ENCODE results near the gene AGPAT3. TPM values are rescaled to one million over a fixed set of nuclear protein-coding genes. Genes with fewer than 3 reads are reported as not detected.
A peak's percentile ranks its signal among the peaks of the same experiment; 100 is the strongest.

The AGPAT3 gene
- total and polyA plus RNA-seq, 7 experiments from 2014 or later = 11.4 to 121 (median 62.5) TPM

DNA sequence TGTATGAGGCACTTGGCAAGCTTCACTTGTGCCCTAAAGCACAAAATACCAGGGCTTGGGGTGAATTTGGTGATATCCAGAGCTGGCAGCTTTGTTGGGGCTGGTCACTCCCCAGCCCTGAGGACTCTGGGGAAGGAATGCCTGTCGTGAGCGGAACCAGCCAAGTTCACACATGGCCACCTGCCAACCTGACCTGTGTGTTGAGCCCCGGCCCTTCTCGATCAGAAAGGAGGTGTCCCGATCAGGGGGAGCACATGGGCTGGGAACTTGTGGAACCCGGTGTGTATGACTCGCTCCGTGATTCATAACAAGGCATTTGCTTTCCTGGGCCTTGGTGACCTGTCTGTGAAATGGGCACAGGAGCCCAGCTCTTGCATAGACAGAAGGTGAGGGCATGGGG, 43.1 kb downstream of the AGPAT3 start:
- CTCF ChIA-PET = no interaction called here
- Mint-ChIP-seq H3K4me3 (no peak overlapping the region), H3K27me3 (no peaks in the 10 kb centered on the region), H3K9me3 (peaks cover 0 to 17% (median 6%) of the 10 kb centered on the region in 11 donors), H3K27ac (peak overlapping the region in 1 of 9 donors; percentile 83), H3K4me1 (peaks cover 10 to 43% (median 16%) of the 10 kb centered on the region in 7 donors), H3K36me3 (peaks cover 15 to 46% (median 29%) of the 10 kb centered on the region in 5 donors)
- no peaks in the 10 kb centered on the region for H3K27me3 ChIP-seq (ENCODE audit: control insufficient read depth in 2 of 2, insufficient read depth in 2 of 2, low read length in 2 of 2)
- POLR2A ChIA-PET = interaction anchor here (0.6 kb wide), 1 partner anchor 31 kb away, joined by 4 read pairs; no protein-coding TSS in a partner anchor
- peaks cover 0 to 47% (median 0%) of the 10 kb centered on the region in 3 experiments for H3K36me3 ChIP-seq (ENCODE audit: control insufficient read depth in 2 of 3, insufficient read depth in 3 of 3, low read length in 3 of 3)
- no peaks in the 10 kb centered on the region for H3K4me1 ChIP-seq (ENCODE audit: control insufficient read depth in 2 of 2, insufficient read depth in 2 of 2, low read length in 2 of 2)
- no peak overlapping the region for H3K4me3 ChIP-seq (ENCODE audit: low read length)
- intact Hi-C loops (cut with micrococcal nuclease) = no loop called here
- H3K9me3 ChIP-seq (ENCODE audit: control insufficient read depth in 2 of 3, low read length in 3 of 3) = peaks cover 0 to 12% (median 0%) of the 10 kb centered on the region in 3 experiments
- DNase-seq (no peak), ATAC-seq (no peak)
- no peak overlapping the region for H3K27ac ChIP-seq (ENCODE audit: low read depth, low read length)

DNA sequence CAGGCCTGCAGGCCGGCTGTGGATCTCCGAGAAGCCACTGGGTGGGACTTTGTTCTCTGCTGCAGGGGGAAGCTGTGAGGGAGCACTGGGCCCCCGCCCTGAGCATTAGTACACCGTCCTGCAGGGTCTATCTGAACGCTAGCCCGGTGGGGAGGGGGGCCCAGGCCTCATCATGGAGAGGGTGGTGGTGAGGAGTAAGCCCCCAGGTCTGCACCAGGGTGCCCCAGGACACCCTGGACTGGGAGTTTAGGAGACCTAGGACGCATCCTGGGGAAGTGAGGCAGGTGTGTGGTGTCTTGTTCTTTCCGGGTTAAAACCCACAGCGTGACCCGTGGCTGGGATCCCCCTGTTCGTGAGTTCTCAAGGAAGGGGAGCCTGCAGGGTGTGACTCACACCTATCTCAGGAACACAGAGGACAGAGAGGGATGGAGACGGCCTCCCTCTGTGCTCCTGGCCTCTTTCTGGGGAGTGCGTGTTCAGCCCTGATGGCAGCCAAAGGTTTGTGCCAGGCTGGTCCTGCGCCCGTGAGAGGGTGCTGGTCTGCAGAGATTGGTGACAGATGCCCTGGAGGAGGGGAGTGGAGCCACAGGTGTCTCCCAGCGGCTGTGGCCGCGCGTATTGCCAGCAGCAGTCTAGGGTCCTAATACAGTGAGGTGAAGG, 44.8 kb downstream of the AGPAT3 start:
- Mint-ChIP-seq H3K36me3 (peaks cover 11 to 40% (median 35%) of the 10 kb centered on the region in 5 donors), H3K9me3 (peaks cover 0 to 21% (median 6%) of the 10 kb centered on the region in 11 donors), H3K27ac (peak overlapping the region in 6 of 9 donors; percentile 23 to 88 (median 66)), H3K27me3 (no peaks in the 10 kb centered on the region), H3K4me1 (peaks cover 11 to 48% (median 20%) of the 10 kb centered on the region in 7 donors), H3K4me3 (peak overlapping the region in 1 of 10 donors; percentile 16)
- CTCF ChIA-PET = interaction anchor here (0.6 kb wide), 1 partner anchor 61 kb away, joined by 3 read pairs; no protein-coding TSS in a partner anchor
- Histone ChIP-seq H3K4me1 (ENCODE audit: control insufficient read depth in 2 of 2, insufficient read depth in 2 of 2, low read length in 2 of 2) (no peaks in the 10 kb centered on the region), H3K27ac (ENCODE audit: low read depth, low read length) (no peak overlapping the region), H3K4me3 (ENCODE audit: low read length) (no peak overlapping the region), H3K27me3 (ENCODE audit: control insufficient read depth in 2 of 2, insufficient read depth in 2 of 2, low read length in 2 of 2) (no peaks in the 10 kb centered on the region), H3K9me3 (ENCODE audit: control insufficient read depth in 2 of 3, low read length in 3 of 3) (peaks cover 0 to 12% (median 0%) of the 10 kb centered on the region in 3 experiments), H3K36me3 (ENCODE audit: control insufficient read depth in 2 of 3, insufficient read depth in 3 of 3, low read length in 3 of 3) (peaks cover 0 to 35% (median 0%) of the 10 kb centered on the region in 3 experiments)
- intact Hi-C loops (cut with micrococcal nuclease) = no loop called here
- ATAC-seq (no peak), DNase-seq (no peak)
- POLR2A ChIA-PET = no interaction called here

DNA sequence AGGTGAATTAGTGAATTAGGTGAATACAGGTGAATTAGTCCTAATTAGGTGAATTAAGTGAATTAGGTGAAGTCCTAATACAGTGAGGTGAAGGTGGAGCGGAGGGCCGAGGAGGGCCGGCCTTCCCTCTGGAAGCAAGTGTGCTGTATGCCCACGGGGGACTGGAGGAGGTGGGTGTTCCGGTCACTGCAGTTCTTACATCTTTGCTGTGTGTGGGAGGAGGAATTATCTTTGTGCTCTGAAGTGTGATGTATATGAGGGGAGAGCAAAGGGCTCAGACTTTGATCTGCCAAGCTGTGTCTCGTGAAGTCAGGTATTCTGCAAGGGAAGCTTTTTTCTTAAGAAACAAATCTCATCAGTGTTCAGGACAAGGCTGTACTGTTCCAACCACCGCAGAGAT, 45.4 kb downstream of the AGPAT3 start:
- peaks cover 11 to 48% (median 20%) of the 10 kb centered on the region in 7 donors for H3K4me1 Mint-ChIP-seq

DNA sequence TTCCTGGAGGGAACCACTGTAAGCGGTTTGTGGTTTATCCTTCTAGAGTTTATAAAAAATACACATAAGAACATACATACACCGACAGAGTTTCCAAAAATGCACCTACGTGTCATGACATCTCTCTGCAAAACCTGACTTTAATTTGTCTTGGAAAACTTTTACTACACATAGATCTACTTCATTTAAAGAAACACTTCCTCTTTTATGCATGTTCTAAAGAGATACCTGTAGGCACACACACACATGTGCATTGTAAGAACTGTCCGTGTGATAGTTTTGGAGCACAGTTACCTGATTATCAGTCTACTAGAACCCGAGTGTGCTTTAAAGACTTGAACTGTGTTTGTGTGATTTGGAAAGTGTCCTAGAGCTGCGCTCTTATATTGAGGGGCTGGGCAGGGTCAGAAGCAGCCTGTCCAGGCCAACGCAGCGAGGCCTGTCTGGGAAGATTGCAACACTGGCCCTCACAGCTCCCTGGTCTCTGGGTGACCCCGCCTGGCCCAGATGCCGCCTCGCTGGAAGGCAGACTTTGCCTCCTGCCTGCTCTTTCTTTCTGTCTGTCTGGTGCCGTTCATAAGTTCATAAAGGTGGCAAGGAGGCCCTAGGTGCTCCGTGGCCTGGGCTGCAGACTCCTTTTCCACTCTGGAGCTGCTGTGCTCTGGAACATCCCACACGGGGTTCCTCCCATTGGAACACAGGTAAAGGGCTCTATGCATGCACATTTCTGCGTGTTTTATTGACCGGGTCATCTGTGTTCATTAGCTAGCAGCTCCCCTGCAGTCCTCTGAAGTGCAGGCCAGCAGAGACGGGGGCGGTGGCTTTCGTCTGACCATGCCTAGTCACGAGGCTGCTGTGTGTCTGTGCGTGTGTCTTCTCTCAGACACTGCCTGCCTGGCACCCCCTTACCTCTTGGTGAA, 46.3 kb downstream of the AGPAT3 start:
- Histone ChIP-seq H3K27ac (ENCODE audit: low read depth, low read length) (no peak overlapping the region), H3K36me3 (ENCODE audit: control insufficient read depth in 2 of 3, insufficient read depth in 3 of 3, low read length in 3 of 3) (peaks cover 0 to 25% (median 0%) of the 10 kb centered on the region in 3 experiments), H3K27me3 (ENCODE audit: control insufficient read depth in 2 of 2, insufficient read depth in 2 of 2, low read length in 2 of 2) (no peaks in the 10 kb centered on the region), H3K4me3 (ENCODE audit: low read length) (no peak overlapping the region), H3K9me3 (ENCODE audit: control insufficient read depth in 2 of 3, low read length in 3 of 3) (peaks cover 0 to 12% (median 0%) of the 10 kb centered on the region in 3 experiments), H3K4me1 (ENCODE audit: control insufficient read depth in 2 of 2, insufficient read depth in 2 of 2, low read length in 2 of 2) (peaks cover 0 to 4% of the 10 kb centered on the region in 2 donors)
- Mint-ChIP-seq H3K4me1 (peaks cover 15 to 46% (median 23%) of the 10 kb centered on the region in 7 donors), H3K27me3 (no peaks in the 10 kb centered on the region), H3K9me3 (peaks cover 0 to 21% (median 6%) of the 10 kb centered on the region in 11 donors), H3K27ac (peak overlapping the region in 3 of 9 donors; percentile 6 to 54 (median 16)), H3K4me3 (no peak overlapping the region), H3K36me3 (peaks cover 11 to 37% (median 28%) of the 10 kb centered on the region in 5 donors)
- ChIA-PET POLR2A (interaction anchor here (0.7 kb wide), 1 partner anchor 34 kb away, joined by 3 read pairs; no protein-coding TSS in a partner anchor), CTCF (no interaction called here)
- ATAC-seq (no peak), DNase-seq (no peak)
- intact Hi-C loops (cut with micrococcal nuclease) = no loop called here

More for the DNA sequence above, 45.4 kb downstream of the AGPAT3 start:
- ChIA-PET POLR2A (no interaction called here), CTCF (no interaction called here)
- Histone ChIP-seq H3K4me1 (ENCODE audit: control insufficient read depth in 2 of 2, insufficient read depth in 2 of 2, low read length in 2 of 2) (no peaks in the 10 kb centered on the region), H3K36me3 (ENCODE audit: control insufficient read depth in 2 of 3, insufficient read depth in 3 of 3, low read length in 3 of 3) (peaks cover 0 to 33% (median 0%) of the 10 kb centered on the region in 3 experiments), H3K4me3 (ENCODE audit: low read length) (no peak overlapping the region), H3K27ac (ENCODE audit: low read depth, low read length) (no peak overlapping the region), H3K27me3 (ENCODE audit: control insufficient read depth in 2 of 2, insufficient read depth in 2 of 2, low read length in 2 of 2) (no peaks in the 10 kb centered on the region), H3K9me3 (ENCODE audit: control insufficient read depth in 2 of 3, low read length in 3 of 3) (peaks cover 0 to 12% (median 0%) of the 10 kb centered on the region in 3 experiments)
- ATAC-seq = no peak
- intact Hi-C loops (cut with micrococcal nuclease) = no loop called here
- Mint-ChIP-seq H3K27me3 (no peaks in the 10 kb centered on the region), H3K9me3 (peaks cover 0 to 21% (median 6%) of the 10 kb centered on the region in 11 donors), H3K36me3 (peaks cover 11 to 40% (median 35%) of the 10 kb centered on the region in 5 donors), H3K4me3 (peak overlapping the region in 1 of 10 donors; percentile 6), H3K27ac (peak overlapping the region in 6 of 9 donors; percentile 23 to 88 (median 66))
- DNase-seq = no peak

DNA sequence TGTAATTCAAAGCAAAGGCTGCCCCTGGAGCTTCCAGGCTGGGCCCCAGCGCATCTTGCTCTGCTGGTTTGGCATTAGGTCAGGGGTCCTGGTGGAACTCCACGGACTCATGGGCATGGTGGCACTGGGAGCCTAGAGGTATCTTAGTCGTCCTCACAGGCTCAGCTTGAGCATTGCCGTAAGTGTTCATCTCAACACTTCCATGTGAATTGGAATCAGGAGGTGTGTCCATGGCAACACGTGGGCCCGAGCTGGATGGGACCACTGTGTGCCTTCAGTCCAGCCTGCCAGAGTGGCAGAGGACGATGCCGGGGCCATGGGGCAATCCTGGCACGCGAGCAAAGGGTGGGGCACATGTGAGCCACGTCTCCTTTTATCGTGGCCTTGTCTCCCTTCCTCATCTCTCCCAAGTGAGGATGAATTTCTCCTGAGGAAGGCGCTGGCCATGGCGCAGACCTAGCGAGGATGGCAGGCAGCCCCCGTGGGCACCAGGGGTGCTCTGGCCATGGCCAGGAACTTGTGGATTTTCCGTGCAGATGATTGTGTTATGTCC, 47.0 kb downstream of the AGPAT3 start:
- peak overlapping the region in 4 of 9 donors; percentile 34 to 60 (median 47) for H3K27ac Mint-ChIP-seq
- no peak overlapping the region for H3K27ac ChIP-seq (ENCODE audit: low read depth, low read length)
- H3K4me1 ChIP-seq (ENCODE audit: control insufficient read depth in 2 of 2, insufficient read depth in 2 of 2, low read length in 2 of 2) = peaks cover 0 to 6% of the 10 kb centered on the region in 2 donors
- no peaks in the 10 kb centered on the region for H3K27me3 Mint-ChIP-seq
- peaks cover 11 to 32% (median 28%) of the 10 kb centered on the region in 5 donors for H3K36me3 Mint-ChIP-seq
- DNase-seq (no peak), ATAC-seq (no peak)
- CTCF ChIA-PET = no interaction called here
- no peak overlapping the region for H3K4me3 ChIP-seq (ENCODE audit: low read length)
- H3K36me3 ChIP-seq (ENCODE audit: control insufficient read depth in 2 of 3, insufficient read depth in 3 of 3, low read length in 3 of 3) = peaks cover 0 to 17% (median 0%) of the 10 kb centered on the region in 3 experiments
- H3K4me1 Mint-ChIP-seq = peaks cover 20 to 52% (median 29%) of the 10 kb centered on the region in 7 donors
- H3K27me3 ChIP-seq (ENCODE audit: control insufficient read depth in 2 of 2, insufficient read depth in 2 of 2, low read length in 2 of 2) = no peaks in the 10 kb centered on the region
- no peak overlapping the region for H3K4me3 Mint-ChIP-seq
- H3K9me3 Mint-ChIP-seq = peaks cover 0 to 21% (median 6%) of the 10 kb centered on the region in 11 donors
- peaks cover 0 to 12% (median 0%) of the 10 kb centered on the region in 3 experiments for H3K9me3 ChIP-seq (ENCODE audit: control insufficient read depth in 2 of 3, low read length in 3 of 3)
- intact Hi-C loops (cut with micrococcal nuclease) = no loop called here
- POLR2A ChIA-PET = no interaction called here

DNA sequence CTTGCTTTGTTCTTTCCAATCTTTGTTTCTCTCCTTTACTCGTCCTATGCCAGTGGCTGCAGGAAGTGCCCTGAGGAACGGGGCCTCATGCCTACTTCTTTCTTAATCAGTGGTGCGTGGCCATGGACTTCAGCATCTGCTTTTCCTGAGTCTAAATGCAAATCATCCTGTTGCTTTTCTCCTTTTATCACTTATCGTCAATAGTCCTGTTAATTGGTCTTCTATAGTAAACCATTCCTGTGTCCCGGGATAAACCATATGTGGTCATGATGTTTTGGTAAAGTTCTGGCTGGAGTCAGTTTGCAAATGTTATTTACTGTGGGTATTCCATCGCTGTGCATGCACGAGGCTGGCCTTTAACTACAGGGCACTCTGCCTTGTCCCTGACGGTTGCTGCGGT, 47.5 kb downstream of the AGPAT3 start:
- no peak for ATAC-seq
- intact Hi-C loops (cut with micrococcal nuclease) = no loop called here
- H3K4me1 Mint-ChIP-seq = peaks cover 24 to 57% (median 34%) of the 10 kb centered on the region in 7 donors
- Histone ChIP-seq H3K9me3 (ENCODE audit: control insufficient read depth in 2 of 3, low read length in 3 of 3) (peaks cover 0 to 12% (median 0%) of the 10 kb centered on the region in 3 experiments), H3K36me3 (ENCODE audit: control insufficient read depth in 2 of 3, insufficient read depth in 3 of 3, low read length in 3 of 3) (peaks cover 0 to 15% (median 0%) of the 10 kb centered on the region in 3 experiments), H3K4me1 (ENCODE audit: control insufficient read depth in 2 of 2, insufficient read depth in 2 of 2, low read length in 2 of 2) (peaks cover 4 to 9% of the 10 kb centered on the region in 2 donors), H3K27ac (ENCODE audit: low read depth, low read length) (no peak overlapping the region), H3K27me3 (ENCODE audit: control insufficient read depth in 2 of 2, insufficient read depth in 2 of 2, low read length in 2 of 2) (no peaks in the 10 kb centered on the region), H3K4me3 (ENCODE audit: low read length) (no peak overlapping the region)
- DNase-seq = no peak
- H3K36me3 Mint-ChIP-seq = peaks cover 11 to 32% (median 28%) of the 10 kb centered on the region in 5 donors
- H3K27ac Mint-ChIP-seq = peak overlapping the region in 4 of 9 donors; percentile 34 to 60 (median 47)
- ChIA-PET CTCF (no interaction called here), POLR2A (no interaction called here)
- peaks cover 0 to 4% (median 0%) of the 10 kb centered on the region in 5 donors for H3K27me3 Mint-ChIP-seq
- peaks cover 0 to 21% (median 6%) of the 10 kb centered on the region in 11 donors for H3K9me3 Mint-ChIP-seq
- no peak overlapping the region for H3K4me3 Mint-ChIP-seq
